H9 (cell line): ENCODE data around the gene MYOZ2. TPM values are rescaled to one million over a fixed set of nuclear protein-coding genes. Genes with fewer than 3 reads are reported as not detected.

Source experiments
- DNase-seq: peaks from one replicate; pipeline ENCODE4 v3.0.0-alpha.2; 2017
- H2AFZ ChIP-seq: one replicate; pipeline ENCODE4 v1.6.1; 2013; ENCODE audit warnings: mild to moderate bottlenecking, low read length, control low read depth, moderate library complexity
- H2AK5ac ChIP-seq: 2 replicates; pipeline ENCODE4 v1.6.1; 2013; ENCODE audit warnings: low read length, control low read depth, mixed read lengths; ENCODE audit not compliant: insufficient read length
- H2BK120ac ChIP-seq: one replicate; pipeline ENCODE4 v1.6.1; 2013; ENCODE audit warnings: low read depth, mild to moderate bottlenecking, low read length, control low read depth, inconsistent platforms; ENCODE audit not compliant: poor library complexity, severe bottlenecking
- H2BK12ac ChIP-seq: 2 replicates; pipeline ENCODE4 v1.6.1; 2013; ENCODE audit warnings: low read length, control low read depth, mixed read lengths, low read depth; ENCODE audit not compliant: insufficient read length
- H2BK15ac ChIP-seq: 2 replicates; pipeline ENCODE4 v1.6.1; 2013; ENCODE audit warnings: low read depth, low read length, control low read depth
- H2BK20ac ChIP-seq: one replicate; pipeline ENCODE4 v1.6.1; 2013; ENCODE audit warnings: low read depth, mild to moderate bottlenecking, low read length, control low read depth, inconsistent platforms; ENCODE audit not compliant: poor library complexity, severe bottlenecking
- H2BK5ac ChIP-seq: 2 replicates; pipeline ENCODE4 v1.6.1; 2013; ENCODE audit warnings: low read length, control low read depth, mixed read lengths; ENCODE audit not compliant: insufficient read length
- H3K14ac ChIP-seq: 2 replicates; pipeline ENCODE4 v1.6.1; 2013; ENCODE audit warnings: low read length, control low read depth; ENCODE audit not compliant: insufficient read depth
- H3K18ac ChIP-seq: 2 replicates; pipeline ENCODE4 v1.6.1; 2013; ENCODE audit warnings: low read depth, mild to moderate bottlenecking, mixed read lengths, low read length, control low read depth; ENCODE audit not compliant: insufficient read length
- H3K23ac ChIP-seq: 2 replicates; pipeline ENCODE4 v1.6.1; 2013; ENCODE audit warnings: low read length, control low read depth, mixed read lengths, low read depth; ENCODE audit not compliant: insufficient read length
- H3K23me2 ChIP-seq: 2 replicates; pipeline ENCODE4 v1.6.1; 2013; ENCODE audit warnings: low read depth, mild to moderate bottlenecking, mixed read lengths, low read length, control low read depth; ENCODE audit not compliant: insufficient read length, poor library complexity, severe bottlenecking
- H3K27ac ChIP-seq: 2 replicates; pipeline ENCODE4 v1.5.1; 2013; ENCODE audit warnings: low read length, control low read depth, mixed read lengths, low read depth; ENCODE audit not compliant: insufficient read length
- H3K27me3 ChIP-seq: 2 replicates; pipeline ENCODE4 v1.6.1; 2013; ENCODE audit warnings: low read length, control low read depth, inconsistent platforms; ENCODE audit not compliant: insufficient read depth
- H3K4ac ChIP-seq: 2 replicates; pipeline ENCODE4 v1.6.1; 2013; ENCODE audit warnings: low read depth, mild to moderate bottlenecking, control low read depth, inconsistent platforms, low read length, moderate library complexity
- H3K4me1 ChIP-seq: 2 replicates; pipeline ENCODE4 v1.6.1; 2013; ENCODE audit warnings: low read length, control low read depth, inconsistent platforms; ENCODE audit not compliant: insufficient read depth
- H3K4me2 ChIP-seq: 2 replicates; pipeline ENCODE4 v1.6.1; 2013; ENCODE audit warnings: low read length, control low read depth, mixed read lengths; ENCODE audit not compliant: insufficient read length, insufficient read depth
- H3K56ac ChIP-seq: 2 replicates; pipeline ENCODE4 v1.6.1; 2013; ENCODE audit warnings: low read depth, mild to moderate bottlenecking, mixed read lengths, low read length, control low read depth; ENCODE audit not compliant: insufficient read length
- H3K79me1 ChIP-seq: 2 replicates; pipeline ENCODE4 v1.6.1; 2013; ENCODE audit warnings: low read depth, mild to moderate bottlenecking, moderate library complexity, low read length, control low read depth, inconsistent platforms; ENCODE audit not compliant: insufficient read depth, poor library complexity, severe bottlenecking
- H3K79me2 ChIP-seq: 2 replicates; pipeline ENCODE4 v1.6.1; 2013; ENCODE audit warnings: low read length, control low read depth, inconsistent platforms; ENCODE audit not compliant: insufficient read depth
- H3K9ac ChIP-seq: 2 replicates; pipeline ENCODE4 v1.6.1; 2013; ENCODE audit warnings: low read length, control low read depth, mixed read lengths; ENCODE audit not compliant: insufficient read length; ENCODE audit errors: extremely low read depth
- H3K9me3 ChIP-seq: one replicate; pipeline ENCODE4 v1.6.1; 2013; ENCODE audit warnings: low read depth, low read length, inconsistent platforms; ENCODE audit not compliant: control insufficient read depth
- H3T11ph ChIP-seq: one replicate; pipeline ENCODE4 v1.6.1; 2013; ENCODE audit warnings: mild to moderate bottlenecking, low read length, control low read depth, inconsistent platforms
- H4K20me1 ChIP-seq: one replicate; pipeline ENCODE4 v1.6.1; 2013; ENCODE audit not compliant: control insufficient read depth, insufficient read length, insufficient read depth
- H4K5ac ChIP-seq: 2 replicates; pipeline ENCODE4 v1.6.1; 2013; ENCODE audit warnings: low read depth, mild to moderate bottlenecking, mixed read lengths, low read length, control low read depth; ENCODE audit not compliant: insufficient read length
- H4K8ac ChIP-seq: replicated peaks from 2 replicates; pipeline ENCODE4 v1.6.1; 2013; ENCODE audit warnings: low read length, control low read depth, mixed read lengths, low read depth; ENCODE audit not compliant: insufficient read length
- H4K91ac ChIP-seq: 2 replicates; pipeline ENCODE4 v1.6.1; 2013; ENCODE audit warnings: low read depth, mild to moderate bottlenecking, moderate library complexity, mixed read lengths, low read length, control low read depth; ENCODE audit not compliant: insufficient read length
- H3K27ac Mint-ChIP-seq, 3 experiments: 2 replicates in 2 of 3; 3 replicates in 1 of 3; pipeline ENCODE4 v1.8.0; 2020 to 2021; ENCODE audit warnings: mixed read lengths in 3 of 3, mild to moderate bottlenecking in 1 of 3, moderate library complexity in 1 of 3
- H3K27me3 Mint-ChIP-seq: 2 replicates; pipeline ENCODE4 v1.8.0; 2021; ENCODE audit warnings: low read depth, mild to moderate bottlenecking, moderate library complexity, mixed read lengths
- H3K36me3 Mint-ChIP-seq, 3 experiments: 2 replicates in 2 of 3; 3 replicates in 1 of 3; pipeline ENCODE4 v1.8.0; 2020 to 2021; ENCODE audit warnings: low read depth in 3 of 3, mixed read lengths in 3 of 3; ENCODE audit not compliant: insufficient read depth in 1 of 3
- H3K4me1 Mint-ChIP-seq, 2 experiments: 2 replicates each; pipeline ENCODE4 v1.8.0; 2020; ENCODE audit warnings: mixed read lengths in 2 of 2
- H3K4me3 Mint-ChIP-seq, 2 experiments: 2 replicates in 1 of 2; 3 replicates in 1 of 2; pipeline ENCODE4 v1.8.0; 2020 to 2021; ENCODE audit warnings: mild to moderate bottlenecking in 2 of 2, mixed read lengths in 2 of 2, moderate library complexity in 1 of 2
- H3K9me3 Mint-ChIP-seq, 2 experiments: 2 replicates in 1 of 2; 3 replicates in 1 of 2; pipeline ENCODE4 v1.8.0; 2020; ENCODE audit warnings: mild to moderate bottlenecking in 2 of 2, mixed read lengths in 2 of 2, moderate library complexity in 1 of 2
- WGBS: extraction: QIAGEN DNeasy Blood & Tissue Kit; methylation state at CpG from one replicate; pipeline ENCODE4 v1.1.7; 2013; ENCODE audit warnings: missing lambda C conversion rate, low lambda C conversion rate, mixed read lengths; ENCODE audit not compliant: insufficient read length; ENCODE audit errors: extremely low coverage; 5-methylcytosine and 5-hydroxymethylcytosine counted together
- total RNA-seq: library from RNA; stranded (reverse); gene quantifications from 2 replicates; pipeline ENCODE4 v1.2.1, GENCODE V29; 2021
- TF ChIP-seq, protein P1 (sequence below): fragments of 200-600 bp; sonication (generic); conservative IDR thresholded peaks from 3 replicates; pipeline ENCODE4 v1.8.0; 2021; ENCODE audit warnings: antibody characterized with exemption, mild to moderate bottlenecking

MYOZ2 gene
- total RNA-seq, 1 experiment from 2014 or later = not detected

DNA sequence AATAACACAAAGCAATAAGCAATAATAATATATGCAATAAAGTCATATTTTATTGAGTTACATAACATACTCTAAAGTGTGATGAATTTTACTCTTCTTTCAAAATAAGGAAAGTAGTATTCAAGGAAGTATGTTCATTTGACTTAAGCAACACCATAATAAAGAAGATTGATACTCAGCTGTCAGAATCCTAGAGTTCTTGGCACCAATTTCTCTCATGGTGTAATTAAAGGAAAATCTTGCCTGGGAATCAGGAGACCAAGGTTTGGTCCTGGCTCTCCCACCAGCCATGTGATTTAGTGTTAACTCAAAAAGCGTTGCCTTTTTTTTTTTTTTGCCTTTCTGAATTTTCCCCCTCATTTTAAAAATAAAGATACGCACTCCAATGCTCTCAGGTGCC is 17.1 kb downstream of the MYOZ2 start:
- H3K36me3 Mint-ChIP-seq = no peaks in the 10 kb centered on the region
- no peak overlapping the region for H3K4ac ChIP-seq

More for the DNA sequence above, 17.1 kb downstream of the MYOZ2 start:
- no CpG with 5 or more reads among the region's 2 CpGs for WGBS
- H3K4me2 ChIP-seq = no peak overlapping the region
- Mint-ChIP-seq H3K4me1 (0 out of 4 replicates have a peak, but pooled peaks cover 0 to 4% of the 10 kb centered on the region in 2 experiments), H3K27me3 (no peaks in the 10 kb centered on the region), H3K9me3 (no peaks in the 10 kb centered on the region), H3K27ac (no peak overlapping the region), H3K4me3 (no peak overlapping the region)
- no peaks in the 10 kb centered on the region for H3K27me3 ChIP-seq
- no peaks in the 10 kb centered on the region for H3K79me1 ChIP-seq
- H2BK120ac ChIP-seq = no peak overlapping the region
- no peak overlapping the region for H2BK20ac ChIP-seq
- no peak overlapping the region for H2BK15ac ChIP-seq
- no peaks in the 10 kb centered on the region for H4K20me1 ChIP-seq
- H2AK5ac ChIP-seq = no peak overlapping the region
- H3K9me3 ChIP-seq = no peaks in the 10 kb centered on the region
- H3K9ac ChIP-seq = no peak overlapping the region
- no peaks in the 10 kb centered on the region for H3K4me1 ChIP-seq
- no peak overlapping the region for H3K14ac ChIP-seq
- H2BK12ac ChIP-seq = no peak overlapping the region
- H3K18ac ChIP-seq = no peak overlapping the region
- no peak overlapping the region for H3T11ph ChIP-seq
- no peaks in the 10 kb centered on the region for H3K79me2 ChIP-seq
- H3K27ac ChIP-seq = no peak overlapping the region
- DNase-seq = no peak
- H2BK5ac ChIP-seq = no peak overlapping the region
- no peak overlapping the region for H4K5ac ChIP-seq
- H3K23ac ChIP-seq = no peak overlapping the region
- H3K23me2 ChIP-seq = no peaks in the 10 kb centered on the region
- TF ChIP-seq, protein P1, sequence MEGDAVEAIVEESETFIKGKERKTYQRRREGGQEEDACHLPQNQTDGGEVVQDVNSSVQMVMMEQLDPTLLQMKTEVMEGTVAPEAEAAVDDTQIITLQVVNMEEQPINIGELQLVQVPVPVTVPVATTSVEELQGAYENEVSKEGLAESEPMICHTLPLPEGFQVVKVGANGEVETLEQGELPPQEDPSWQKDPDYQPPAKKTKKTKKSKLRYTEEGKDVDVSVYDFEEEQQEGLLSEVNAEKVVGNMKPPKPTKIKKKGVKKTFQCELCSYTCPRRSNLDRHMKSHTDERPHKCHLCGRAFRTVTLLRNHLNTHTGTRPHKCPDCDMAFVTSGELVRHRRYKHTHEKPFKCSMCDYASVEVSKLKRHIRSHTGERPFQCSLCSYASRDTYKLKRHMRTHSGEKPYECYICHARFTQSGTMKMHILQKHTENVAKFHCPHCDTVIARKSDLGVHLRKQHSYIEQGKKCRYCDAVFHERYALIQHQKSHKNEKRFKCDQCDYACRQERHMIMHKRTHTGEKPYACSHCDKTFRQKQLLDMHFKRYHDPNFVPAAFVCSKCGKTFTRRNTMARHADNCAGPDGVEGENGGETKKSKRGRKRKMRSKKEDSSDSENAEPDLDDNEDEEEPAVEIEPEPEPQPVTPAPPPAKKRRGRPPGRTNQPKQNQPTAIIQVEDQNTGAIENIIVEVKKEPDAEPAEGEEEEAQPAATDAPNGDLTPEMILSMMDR = no peak
- H2AFZ ChIP-seq = no peak overlapping the region
- no peak overlapping the region for H4K91ac ChIP-seq
- H4K8ac ChIP-seq = no peak overlapping the region
- no peak overlapping the region for H3K56ac ChIP-seq
